Stimulated activated CD8-positive, alpha-beta memory T cell treated with anti-CD3 and anti-CD28 coated beads, Interleukin-15, amount 100 ng/mL, for 24 hours (primary cell): ENCODE results near the gene AGER.
"Not testable (repeated sequence)": the region's sequence is repeated elsewhere in the genome, so short reads cannot be mapped to it uniquely, and the experiment has no call there.

Experiments
- DNase-seq: peaks from one replicate; pipeline ENCODE4 v3.0.0-alpha.2; 2020; ENCODE audit warnings: low read depth

Gene AGER

GRCh38 chr6:32186151-32186840 lies 2.2 kb upstream of the AGER start:
- DNase-seq: not testable (repeated sequence)

- not testable (repeated sequence) for DNase-seq
Observed at GRCh38 chr6:32185681-32186131, 1.7 kb upstream of the AGER start.

GRCh38 chr6:32183483-32184083 lies 470 bp downstream of the AGER start:
- DNase-seq: no peak

GRCh38 chr6:32183030-32183429 lies 1.0 kb downstream of the AGER start:
- DNase-seq: no peak

- no peak for DNase-seq
Observed at GRCh38 chr6:32182555-32182981, 1.5 kb downstream of the AGER start.

GRCh38 chr6:32181915-32182529 lies 2.0 kb downstream of the AGER start:
- DNase-seq: no peak

- DNase-seq: no peak
Observed at GRCh38 chr6:32181148-32181702, 2.8 kb downstream of the AGER start.

- no peak for DNase-seq
Observed at GRCh38 chr6:32179766-32180405, 4.2 kb downstream of the AGER start.

GRCh38 chr6:32178547-32179440 lies 5.3 kb downstream of the AGER start:
- DNase-seq: no peak

GRCh38 chr6:32177788-32178546 lies 6.1 kb downstream of the AGER start, which contains the start of gene RNF5:
Gene RNF5 (plus strand): TSS chr6:32178405. CDS start chr6:32178512, 107 bp downstream.
- peak; percentile 59 for DNase-seq

- DNase-seq: no peak
Observed at GRCh38 chr6:32177183-32177787, 6.8 kb downstream of the AGER start.

- DNase-seq: no peak
Observed at GRCh38 chr6:32176476-32177182, 7.4 kb downstream of the AGER start.

GRCh38 chr6:32175711-32176475 lies 8.2 kb downstream of the AGER start, which contains the start of gene AGPAT1:
Gene AGPAT1 (minus strand): TSS chr6:32176084. CDS start chr6:32171496, 4,588 bp downstream.
- peak; percentile 88 for DNase-seq

GRCh38 chr6:32175322-32175710 lies 8.7 kb downstream of the AGER start:
- DNase-seq: no peak

GRCh38 chr6:32174416-32174815 lies 9.6 kb downstream of the AGER start:
- DNase-seq: no peak

- no peak for DNase-seq
Observed at GRCh38 chr6:32173051-32173727, 10.9 kb downstream of the AGER start.

GRCh38 chr6:32171234-32171633 lies 12.8 kb downstream of the AGER start:
- no peak for DNase-seq

GRCh38 chr6:32170294-32170693 lies 13.8 kb downstream of the AGER start:
- no peak for DNase-seq
